ENCODE results near the gene STON1. TPM values are rescaled to one million over a fixed set of nuclear protein-coding genes. Genes with fewer than 3 reads are reported as not detected.
A peak's percentile ranks its signal among the peaks of the same experiment; 100 is the strongest.

STON1 gene
- total RNA-seq, 1 experiment from 2014 or later = 5.5 TPM

DNA sequence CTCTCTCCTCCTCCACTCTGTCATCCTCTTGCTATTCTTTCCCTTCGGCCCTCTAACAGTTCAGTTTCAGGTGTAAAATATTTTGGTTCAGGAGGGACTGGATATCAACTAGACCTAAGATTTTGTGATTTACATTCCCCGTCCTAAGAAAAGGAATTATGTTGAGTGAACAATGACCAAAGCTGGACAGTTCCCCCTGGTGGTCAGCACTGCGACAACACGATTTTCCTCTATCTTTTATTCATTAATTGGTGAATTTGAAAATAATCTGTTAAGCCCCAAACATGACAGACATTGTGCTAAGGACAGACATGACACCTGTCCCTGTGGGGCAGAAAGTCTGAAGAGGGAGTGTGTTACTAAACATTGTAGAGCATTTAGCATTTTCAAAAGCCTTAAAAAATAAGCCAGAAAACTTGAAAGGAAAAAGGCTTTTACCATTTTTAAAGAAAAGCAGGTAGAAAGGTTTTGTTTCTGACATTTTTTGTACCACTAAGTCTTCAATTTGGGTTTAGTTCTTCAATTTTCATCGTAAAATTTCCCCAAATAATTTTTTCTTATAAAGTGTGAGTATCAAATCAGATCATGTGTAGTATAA, 59.3 kb downstream of the STON1 start:
- WGBS (ENCODE audit: extremely low coverage, insufficient read length, low lambda C conversion rate) = no CpG with 5 or more reads among the region's 5 CpGs
- no peak overlapping the region for H3K14ac ChIP-seq (ENCODE audit: insufficient read depth, low read length)
- Mint-ChIP-seq H3K4me3 (no peak overlapping the region), H3K27me3 (ENCODE audit: low read depth) (peaks cover 14% of the 10 kb centered on the region), H3K9me3 (no peaks in the 10 kb centered on the region), H3K27ac (peak overlapping the region in 1 of 3 experiments; percentile 81; a peak in 1 of 7 replicates), H3K4me1 (peaks cover 36 to 42% of the 10 kb centered on the region in 2 experiments), H3K36me3 (ENCODE audit: insufficient read depth in 1 of 3, low read depth in 3 of 3) (peaks cover 5 to 16% (median 6%) of the 10 kb centered on the region in 3 experiments; a peak in 5 of 7 replicates)
- no peak overlapping the region for H3K4me2 ChIP-seq (ENCODE audit: insufficient read depth, insufficient read length, low read length)
- H2BK120ac ChIP-seq (ENCODE audit: low read depth, low read length, poor library complexity, severe bottlenecking) = no peak overlapping the region
- no peak overlapping the region for H3K23ac ChIP-seq (ENCODE audit: insufficient read length, low read depth, low read length)
- H3K27me3 ChIP-seq (ENCODE audit: insufficient read depth, low read length) = no peaks in the 10 kb centered on the region
- H2BK20ac ChIP-seq (ENCODE audit: low read depth, low read length, poor library complexity, severe bottlenecking) = no peak overlapping the region
- no peak overlapping the region for H3K4ac ChIP-seq (ENCODE audit: low read depth, low read length)
- H2AK5ac ChIP-seq (ENCODE audit: insufficient read length, low read length) = no peak overlapping the region
- no peak for DNase-seq
- no peaks in the 10 kb centered on the region for H3K9me3 ChIP-seq (ENCODE audit: control insufficient read depth, low read depth, low read length)
- no peak overlapping the region for H4K8ac ChIP-seq (replicated peaks; ENCODE audit: insufficient read length, low read depth, low read length)
- H2BK5ac ChIP-seq (ENCODE audit: insufficient read length, low read length) = no peak overlapping the region
- H3K56ac ChIP-seq (ENCODE audit: insufficient read length, low read depth, low read length) = no peak overlapping the region
- peaks cover 10% of the 10 kb centered on the region; the same call in 1 of the 2 replicates for H3K4me1 ChIP-seq (ENCODE audit: insufficient read depth, low read length)
- H3T11ph ChIP-seq (ENCODE audit: low read length) = no peak overlapping the region
- H4K5ac ChIP-seq (ENCODE audit: insufficient read length, low read depth, low read length) = no peak overlapping the region
- no peak overlapping the region for H2BK15ac ChIP-seq (ENCODE audit: low read depth, low read length)
- no peaks in the 10 kb centered on the region for H3K79me2 ChIP-seq (ENCODE audit: insufficient read depth, low read length)
- H3K27ac ChIP-seq (ENCODE audit: insufficient read length, low read depth, low read length) = no peak overlapping the region
- H4K91ac ChIP-seq (ENCODE audit: insufficient read length, low read depth, low read length) = no peak overlapping the region
- H3K18ac ChIP-seq (ENCODE audit: insufficient read length, low read depth, low read length) = no peak overlapping the region
- H3K9ac ChIP-seq (ENCODE audit: extremely low read depth, insufficient read length, low read length) = no peak overlapping the region
- H3K79me1 ChIP-seq (ENCODE audit: insufficient read depth, low read depth, low read length, poor library complexity, severe bottlenecking) = no peaks in the 10 kb centered on the region
- H4K20me1 ChIP-seq (ENCODE audit: control insufficient read depth, insufficient read depth, insufficient read length) = no peaks in the 10 kb centered on the region
- TF ChIP-seq, protein P1, sequence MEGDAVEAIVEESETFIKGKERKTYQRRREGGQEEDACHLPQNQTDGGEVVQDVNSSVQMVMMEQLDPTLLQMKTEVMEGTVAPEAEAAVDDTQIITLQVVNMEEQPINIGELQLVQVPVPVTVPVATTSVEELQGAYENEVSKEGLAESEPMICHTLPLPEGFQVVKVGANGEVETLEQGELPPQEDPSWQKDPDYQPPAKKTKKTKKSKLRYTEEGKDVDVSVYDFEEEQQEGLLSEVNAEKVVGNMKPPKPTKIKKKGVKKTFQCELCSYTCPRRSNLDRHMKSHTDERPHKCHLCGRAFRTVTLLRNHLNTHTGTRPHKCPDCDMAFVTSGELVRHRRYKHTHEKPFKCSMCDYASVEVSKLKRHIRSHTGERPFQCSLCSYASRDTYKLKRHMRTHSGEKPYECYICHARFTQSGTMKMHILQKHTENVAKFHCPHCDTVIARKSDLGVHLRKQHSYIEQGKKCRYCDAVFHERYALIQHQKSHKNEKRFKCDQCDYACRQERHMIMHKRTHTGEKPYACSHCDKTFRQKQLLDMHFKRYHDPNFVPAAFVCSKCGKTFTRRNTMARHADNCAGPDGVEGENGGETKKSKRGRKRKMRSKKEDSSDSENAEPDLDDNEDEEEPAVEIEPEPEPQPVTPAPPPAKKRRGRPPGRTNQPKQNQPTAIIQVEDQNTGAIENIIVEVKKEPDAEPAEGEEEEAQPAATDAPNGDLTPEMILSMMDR (conservative IDR thresholded peaks at IDR 0.05) = peak; percentile 83
- no peaks in the 10 kb centered on the region for H3K23me2 ChIP-seq (ENCODE audit: insufficient read length, low read depth, low read length, poor library complexity, severe bottlenecking)
- no peak overlapping the region for H2AFZ ChIP-seq (ENCODE audit: low read length)
- H2BK12ac ChIP-seq (ENCODE audit: insufficient read length, low read depth, low read length) = no peak overlapping the region

All from H9 (cell line).